PFSK-1 (cell line): ENCODE data around the gene IRF2BP2.

Source experiments
- FOXP2 ChIP-seq: optimal IDR thresholded peaks from 2 replicates; pipeline ENCODE3; 2011; ENCODE audit warnings: borderline replicate concordance, control low read depth, inconsistent platforms; ENCODE audit not compliant: insufficient read depth; ENCODE audit errors: extremely low read length, extremely low read depth
- POLR2AphosphoS5 ChIP-seq: IDR thresholded peaks from 2 replicates; pipeline ENCODE4 v1.6.1; 2012; ENCODE audit warnings: low read depth, mild to moderate bottlenecking, control low read depth, low read length, moderate library complexity
- SIN3A ChIP-seq: IDR thresholded peaks from 2 replicates; pipeline ENCODE4 v1.6.1; 2012; ENCODE audit warnings: mild to moderate bottlenecking, low read length, moderate library complexity, borderline replicate concordance; ENCODE audit not compliant: insufficient read depth
- TAF1 ChIP-seq: IDR thresholded peaks from 2 replicates; pipeline ENCODE4 v1.6.1; 2012; ENCODE audit warnings: low read length, control low read depth, borderline replicate concordance; ENCODE audit not compliant: insufficient read depth
- TF ChIP-seq, protein P1 (sequence below), 2 experiments: IDR thresholded peaks; 2 replicates each; pipeline versions ENCODE4 v1.6.1 to v1.8.0; 2011 to 2012; ENCODE audit warnings: low read depth in 2 of 2, low read length in 2 of 2, control low read depth in 1 of 2, inconsistent platforms in 1 of 2, mild to moderate bottlenecking in 1 of 2, moderate library complexity in 1 of 2; ENCODE audit not compliant: insufficient read depth in 1 of 2

The IRF2BP2 gene

DNA sequence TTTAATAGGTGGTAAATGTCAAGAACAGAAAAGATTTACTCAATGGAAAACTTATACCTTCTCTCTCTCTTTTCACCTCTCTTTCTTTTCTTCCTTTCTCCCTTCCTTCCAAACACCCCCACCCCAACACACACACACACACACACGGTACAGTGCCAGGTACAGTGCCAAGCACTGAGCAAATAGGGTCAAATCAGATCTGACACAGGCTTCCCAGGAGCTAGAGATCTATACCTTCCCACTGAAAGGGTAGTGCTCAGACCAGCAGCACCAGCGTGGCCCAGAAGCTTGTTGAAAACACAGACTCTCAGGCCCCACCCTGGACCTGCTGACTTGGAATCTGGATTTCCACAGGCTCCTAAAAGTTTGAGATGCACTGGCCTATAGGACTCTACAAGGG lies 31.9 kb downstream of the IRF2BP2 start:
- TF ChIP-seq, protein P1, sequence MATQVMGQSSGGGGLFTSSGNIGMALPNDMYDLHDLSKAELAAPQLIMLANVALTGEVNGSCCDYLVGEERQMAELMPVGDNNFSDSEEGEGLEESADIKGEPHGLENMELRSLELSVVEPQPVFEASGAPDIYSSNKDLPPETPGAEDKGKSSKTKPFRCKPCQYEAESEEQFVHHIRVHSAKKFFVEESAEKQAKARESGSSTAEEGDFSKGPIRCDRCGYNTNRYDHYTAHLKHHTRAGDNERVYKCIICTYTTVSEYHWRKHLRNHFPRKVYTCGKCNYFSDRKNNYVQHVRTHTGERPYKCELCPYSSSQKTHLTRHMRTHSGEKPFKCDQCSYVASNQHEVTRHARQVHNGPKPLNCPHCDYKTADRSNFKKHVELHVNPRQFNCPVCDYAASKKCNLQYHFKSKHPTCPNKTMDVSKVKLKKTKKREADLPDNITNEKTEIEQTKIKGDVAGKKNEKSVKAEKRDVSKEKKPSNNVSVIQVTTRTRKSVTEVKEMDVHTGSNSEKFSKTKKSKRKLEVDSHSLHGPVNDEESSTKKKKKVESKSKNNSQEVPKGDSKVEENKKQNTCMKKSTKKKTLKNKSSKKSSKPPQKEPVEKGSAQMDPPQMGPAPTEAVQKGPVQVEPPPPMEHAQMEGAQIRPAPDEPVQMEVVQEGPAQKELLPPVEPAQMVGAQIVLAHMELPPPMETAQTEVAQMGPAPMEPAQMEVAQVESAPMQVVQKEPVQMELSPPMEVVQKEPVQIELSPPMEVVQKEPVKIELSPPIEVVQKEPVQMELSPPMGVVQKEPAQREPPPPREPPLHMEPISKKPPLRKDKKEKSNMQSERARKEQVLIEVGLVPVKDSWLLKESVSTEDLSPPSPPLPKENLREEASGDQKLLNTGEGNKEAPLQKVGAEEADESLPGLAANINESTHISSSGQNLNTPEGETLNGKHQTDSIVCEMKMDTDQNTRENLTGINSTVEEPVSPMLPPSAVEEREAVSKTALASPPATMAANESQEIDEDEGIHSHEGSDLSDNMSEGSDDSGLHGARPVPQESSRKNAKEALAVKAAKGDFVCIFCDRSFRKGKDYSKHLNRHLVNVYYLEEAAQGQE (IDR thresholded peaks at IDR 0.05; ENCODE audit: insufficient read depth in 1 of 2, low read depth in 2 of 2, low read length in 2 of 2), result no peak
- TF ChIP-seq TAF1, result no peak
- no peak for TF ChIP-seq POLR2AphosphoS5
- TF ChIP-seq SIN3A, result no peak
- no peak for TF ChIP-seq FOXP2

DNA sequence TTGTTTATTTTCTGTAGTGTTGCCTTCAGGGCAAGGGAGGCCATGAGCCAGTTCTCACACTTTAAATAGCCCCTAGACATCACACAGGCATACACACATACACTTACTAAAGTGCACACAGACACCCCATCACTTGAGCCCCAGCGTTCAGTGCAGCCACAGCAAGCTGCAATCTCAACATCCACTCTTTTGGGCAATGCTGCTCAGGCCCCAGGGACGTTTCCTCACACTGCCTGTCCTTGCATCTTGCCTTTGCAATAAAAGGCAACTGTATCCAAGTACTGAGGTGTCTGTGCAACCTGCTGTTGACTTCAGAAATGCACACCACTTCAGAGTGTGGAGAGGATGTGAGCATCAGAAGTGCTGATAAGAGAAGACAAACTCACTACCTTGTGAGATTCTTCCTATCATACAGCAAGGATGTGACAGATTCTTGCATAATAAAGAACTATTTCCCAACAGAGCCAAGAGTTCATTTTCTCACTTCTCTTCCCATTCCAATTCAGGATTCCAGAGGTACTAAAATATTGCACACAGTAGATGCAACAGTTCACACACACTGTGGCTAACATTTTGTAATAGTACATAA lies 36.2 kb downstream of the IRF2BP2 start:
- TF ChIP-seq TAF1 (no peak), FOXP2 (no peak), SIN3A (no peak), POLR2AphosphoS5 (no peak)
- TF ChIP-seq, protein P1 (IDR thresholded peaks at IDR 0.05; ENCODE audit: insufficient read depth in 1 of 2, low read depth in 2 of 2, low read length in 2 of 2), result no peak

DNA sequence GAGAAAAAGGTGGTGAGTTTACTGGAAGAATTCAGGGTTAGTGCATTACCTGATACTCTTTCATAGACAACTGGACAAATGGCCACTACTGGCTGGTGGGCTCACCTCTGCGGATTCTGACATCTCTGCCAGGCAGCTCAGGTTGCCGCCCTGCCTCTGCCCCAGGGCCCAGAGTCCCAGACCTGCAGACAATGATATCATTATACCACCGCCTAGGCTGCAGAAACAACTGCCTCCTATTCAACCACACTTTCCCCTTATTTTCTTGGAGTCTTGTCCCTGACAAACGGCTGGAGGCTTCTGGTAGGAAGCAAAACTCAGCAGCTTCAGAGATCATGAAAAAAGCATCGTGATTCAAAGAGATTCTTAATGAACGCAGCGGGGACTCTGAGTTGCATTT lies 37.0 kb downstream of the IRF2BP2 start:
- TF ChIP-seq TAF1 (no peak), POLR2AphosphoS5 (no peak), SIN3A (no peak), FOXP2 (no peak)
- TF ChIP-seq, protein P1 (IDR thresholded peaks at IDR 0.05; ENCODE audit: insufficient read depth in 1 of 2, low read depth in 2 of 2, low read length in 2 of 2), result no peak

DNA sequence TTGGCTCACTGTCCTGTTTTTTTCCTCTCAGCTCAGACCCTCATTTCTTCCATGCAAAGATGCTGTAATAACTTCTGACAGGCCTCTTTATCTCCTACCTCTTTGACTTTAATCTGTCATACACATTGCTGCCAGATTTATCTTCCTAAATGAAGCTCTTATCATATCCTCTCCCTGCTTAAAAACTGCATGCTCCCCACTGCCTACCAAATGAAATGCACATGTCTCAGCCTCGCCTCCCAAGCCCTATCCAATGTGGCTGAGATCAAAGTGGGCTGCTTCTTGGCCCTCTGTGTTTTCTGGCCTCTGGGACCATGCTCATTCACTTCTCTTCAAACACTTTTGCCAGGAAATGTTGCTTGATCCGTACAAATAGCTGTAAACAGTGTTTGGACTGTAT lies 38.3 kb downstream of the IRF2BP2 start:
- TF ChIP-seq POLR2AphosphoS5, result no peak
- TF ChIP-seq FOXP2, result no peak
- no peak for TF ChIP-seq TAF1
- no peak for TF ChIP-seq SIN3A
- TF ChIP-seq, protein P1 (IDR thresholded peaks at IDR 0.05; ENCODE audit: insufficient read depth in 1 of 2, low read depth in 2 of 2, low read length in 2 of 2), result no peak
